NB4 (cell line): ENCODE data around the gene AUTS2.

Source experiments
- CTCF ChIP-seq: IDR thresholded peaks from one replicate; pipeline ENCODE4 v1.5.1; 2012; ENCODE audit warnings: low read depth, low read length
- MAX ChIP-seq: IDR thresholded peaks from 2 replicates; pipeline ENCODE4 v1.6.1; 2011; ENCODE audit warnings: low read depth, low read length
- POLR2A ChIP-seq: IDR thresholded peaks from 2 replicates; pipeline ENCODE4 v1.6.1; 2011; ENCODE audit warnings: mild to moderate bottlenecking; ENCODE audit not compliant: insufficient read length; ENCODE audit errors: extremely low read depth

- no peak for TF ChIP-seq CTCF
- no peak for TF ChIP-seq POLR2A
- no peak for TF ChIP-seq MAX
These were observed 313.9 kb downstream of the AUTS2 start for GRCh38 chr7:69912141-69912540.
